ENCODE measurements around the gene CARD19.

DNA sequence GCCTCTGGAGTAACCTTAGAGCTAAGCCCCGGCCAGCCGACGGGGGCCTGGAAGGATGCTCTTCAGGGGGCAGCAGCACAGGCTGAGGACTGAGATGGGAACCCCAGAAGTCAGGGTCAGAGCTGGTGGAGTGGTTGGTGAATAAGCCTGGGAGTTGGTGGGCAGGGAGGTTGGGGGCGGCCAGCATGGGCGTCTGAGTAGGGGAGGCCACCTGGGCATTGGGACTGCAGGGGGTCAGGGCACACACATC lies 23.6 kb downstream of the CARD19 start:
- no peak for TF ChIP-seq POLR2AphosphoS2 (IDR thresholded peaks at IDR 0.05; ENCODE audit: low read length)
- no peak for TF ChIP-seq NFYB (IDR thresholded peaks at IDR 0.05; ENCODE audit: extremely low read depth, insufficient read length)
- TF ChIP-seq ATF3 (IDR thresholded peaks at IDR 0.05), result no peak
- TF ChIP-seq ATF3 (CRISPR knock-in tag; conservative IDR thresholded peaks at IDR 0.05), result no peak
- TF ChIP-seq ZBTB17 (CRISPR knock-in tag; IDR thresholded peaks at IDR 0.05), result no peak
- TF ChIP-seq FOXJ3 (CRISPR knock-in tag; IDR thresholded peaks at IDR 0.05), result no peak
- TF ChIP-seq SP2 (IDR thresholded peaks at IDR 0.05; ENCODE audit: extremely low read depth, low read depth, low read length, poor library complexity, severe bottlenecking), result no peak
- no peak for TF ChIP-seq NR3C1 (CRISPR knock-in tag; IDR thresholded peaks at IDR 0.05)

Measured in K562 (cell line).